Vagina (tissue), 2 donors: ENCODE results near the gene SPTBN1.

Experiments
- CTCF ChIP-seq, 3 experiments: fragments of 450-650 bp in 2 of 3; fragments of 200-600 bp in 1 of 3; sonication (generic) in 1 of 3; IDR thresholded peaks; one replicate each; pipeline ENCODE4 v1.5.1; 2017 to 2019; ENCODE audit warnings: antibody characterized with exemption in 3 of 3, mild to moderate bottlenecking in 2 of 3, moderate library complexity in 2 of 3
- POLR2A ChIP-seq, 2 donors: fragments of 450-650 bp; IDR thresholded peaks; one replicate each; pipeline ENCODE4 v1.6.1; 2017; ENCODE audit warnings: antibody characterized with exemption in 2 of 2, mild to moderate bottlenecking in 2 of 2, moderate library complexity in 2 of 2

- no peak for TF ChIP-seq POLR2A (IDR thresholded peaks at IDR 0.05)
- no peak for TF ChIP-seq CTCF (IDR thresholded peaks at IDR 0.05)
These were observed 173.3 kb downstream of the SPTBN1 start for GRCh38 chr2:54629390-54629789.
